Dendritic cell treated with granulocyte-macrophage colony-stimulating factor and Interleukin-4, amounts not matched to agents 40 ng/mL and 50 ng/mL, for 4 days (primary cell): ENCODE measurements around the gene PXMP2.
"Not testable (repeated sequence)": the region's sequence is repeated elsewhere in the genome, so short reads cannot be mapped to it uniquely, and the experiment has no call there.

Experiments used
- H3K27ac Mint-ChIP-seq: one replicate; pipeline ENCODE4 v1.8.0; 2022; ENCODE audit warnings: mild to moderate bottlenecking, mixed read lengths
- H3K27me3 Mint-ChIP-seq: one replicate; pipeline ENCODE4 v1.8.0; 2022; ENCODE audit warnings: mild to moderate bottlenecking, mixed read lengths
- H3K36me3 Mint-ChIP-seq: one replicate; pipeline ENCODE4 v1.8.0; 2022; ENCODE audit warnings: low read depth, mixed read lengths
- H3K4me1 Mint-ChIP-seq: one replicate; pipeline ENCODE4 v1.8.0; 2022; ENCODE audit warnings: low read depth, mixed read lengths
- H3K4me3 Mint-ChIP-seq: one replicate; pipeline ENCODE4 v1.8.0; 2022; ENCODE audit warnings: mild to moderate bottlenecking, moderate library complexity, mixed read lengths
- H3K9me3 Mint-ChIP-seq: one replicate; pipeline ENCODE4 v1.8.0; 2022; ENCODE audit warnings: mixed read lengths
- intact Hi-C: fragments of 100-400 bp; cut with micrococcal nuclease; formaldehyde crosslinking; loops from one replicate; pipeline ENCODE4 v1.15.0; 2022

The PXMP2 gene

DNA sequence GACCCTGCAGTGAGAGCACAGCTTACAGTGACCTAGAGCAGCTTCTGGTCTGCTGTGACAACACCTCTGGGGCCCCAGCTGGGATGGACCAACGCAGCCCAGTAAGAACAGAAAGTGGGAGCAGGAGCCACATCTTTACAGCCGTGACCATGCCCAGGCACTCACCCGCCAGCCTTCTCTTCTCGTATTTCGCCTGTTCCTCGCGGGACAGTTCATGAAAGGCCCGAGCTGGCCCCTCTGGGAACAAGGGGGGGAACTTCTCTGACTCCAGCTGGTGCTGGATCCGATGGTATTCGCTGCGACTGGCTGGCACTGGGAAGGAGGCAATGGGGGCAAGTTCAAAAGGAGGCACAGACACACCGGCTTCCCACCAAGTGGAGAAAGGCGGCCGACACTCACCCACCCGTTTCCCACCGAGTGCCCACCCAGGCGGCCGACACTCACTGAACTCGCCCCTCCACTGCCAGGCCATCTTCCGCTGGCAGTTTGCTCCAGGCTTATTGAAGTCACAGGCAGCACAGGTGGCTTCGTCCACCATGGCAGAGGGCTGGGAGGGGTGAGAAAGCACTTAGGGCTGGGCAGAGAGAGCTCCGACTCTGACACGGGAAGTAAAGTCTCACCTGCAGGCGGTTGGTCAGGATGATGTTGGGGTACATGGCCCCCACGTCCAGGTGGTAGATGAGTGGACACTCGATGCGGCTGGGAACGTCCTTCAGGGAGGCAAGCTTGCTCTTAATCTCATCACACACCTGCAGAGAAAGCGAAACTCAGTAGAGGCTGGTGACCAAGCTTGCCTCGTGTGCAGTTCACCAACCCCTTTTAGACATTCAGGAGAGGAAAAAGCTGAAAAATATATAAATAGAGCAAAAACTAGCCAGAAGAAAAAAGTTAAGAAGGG, 18.9 kb upstream of the PXMP2 start:
- Mint-ChIP-seq H3K4me3 (no peak overlapping the region), H3K4me1 (peaks cover 8% of the 10 kb centered on the region), H3K36me3 (peaks cover 85% of the 10 kb centered on the region), H3K27me3 (no peaks in the 10 kb centered on the region), H3K9me3 (no peaks in the 10 kb centered on the region), H3K27ac (no peak overlapping the region)
- intact Hi-C loops = no loop called here

DNA sequence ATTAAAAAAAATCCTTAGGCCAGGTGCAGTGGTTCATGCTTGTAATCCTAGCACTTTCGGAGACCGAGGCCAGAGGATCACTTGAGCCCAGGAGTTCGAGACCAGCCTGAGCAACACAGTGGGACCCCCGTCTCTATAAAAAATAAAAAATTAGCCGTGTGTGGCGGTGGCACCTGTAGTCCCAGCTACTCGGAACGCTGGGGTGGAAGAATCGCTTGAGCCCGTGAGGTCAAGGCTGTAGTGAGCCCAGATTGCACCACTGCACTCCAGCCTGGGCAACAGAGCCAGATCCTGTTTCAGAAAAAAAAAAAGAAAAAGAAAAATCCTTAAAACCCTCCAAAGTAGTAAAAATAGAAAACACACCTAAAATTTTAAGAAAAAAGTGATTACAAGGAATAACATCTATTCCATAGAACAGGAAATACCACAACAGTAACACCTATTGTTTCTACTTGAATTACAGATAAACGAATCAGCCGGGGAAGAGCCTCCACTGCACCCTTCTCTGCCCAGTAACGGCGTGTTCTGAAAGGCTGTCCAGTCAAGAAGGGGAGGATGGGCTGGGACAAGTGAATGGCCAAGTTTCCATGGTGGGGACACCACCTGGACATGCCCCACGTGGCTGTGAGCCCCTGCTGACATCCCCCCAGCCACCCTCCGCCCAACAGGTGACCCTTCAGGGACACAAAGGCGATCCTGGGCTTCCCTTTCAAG, 18.1 kb upstream of the PXMP2 start:
- intact Hi-C loops = no loop called here
- Mint-ChIP-seq H3K4me1 (peaks cover 2% of the 10 kb centered on the region), H3K27ac (no peak overlapping the region), H3K27me3 (no peaks in the 10 kb centered on the region), H3K9me3 (no peaks in the 10 kb centered on the region), H3K36me3 (peaks cover 86% of the 10 kb centered on the region), H3K4me3 (no peak overlapping the region)

DNA sequence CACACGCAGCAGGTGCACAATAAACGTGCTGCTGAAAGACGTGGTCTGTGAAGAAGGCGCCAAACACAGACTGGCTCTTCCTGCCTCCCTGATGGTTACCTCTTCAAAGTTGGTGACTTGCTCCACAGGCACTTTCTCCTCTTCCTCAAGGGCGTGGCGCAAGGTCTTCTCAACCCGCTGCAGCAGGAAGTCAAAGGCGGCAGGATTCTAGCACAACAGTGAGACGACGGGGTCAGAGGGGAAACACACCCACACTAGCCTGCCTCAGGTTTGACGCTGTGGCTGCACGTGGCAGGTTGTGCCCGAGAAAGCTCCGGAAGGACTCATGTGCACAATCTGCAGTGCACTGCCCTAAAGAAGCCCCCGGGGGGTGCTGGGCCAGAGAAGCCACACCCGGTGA, 15.3 kb upstream of the PXMP2 start:
- Mint-ChIP-seq H3K36me3 (peaks cover 86% of the 10 kb centered on the region), H3K27ac (no peak overlapping the region), H3K4me3 (no peak overlapping the region)

DNA sequence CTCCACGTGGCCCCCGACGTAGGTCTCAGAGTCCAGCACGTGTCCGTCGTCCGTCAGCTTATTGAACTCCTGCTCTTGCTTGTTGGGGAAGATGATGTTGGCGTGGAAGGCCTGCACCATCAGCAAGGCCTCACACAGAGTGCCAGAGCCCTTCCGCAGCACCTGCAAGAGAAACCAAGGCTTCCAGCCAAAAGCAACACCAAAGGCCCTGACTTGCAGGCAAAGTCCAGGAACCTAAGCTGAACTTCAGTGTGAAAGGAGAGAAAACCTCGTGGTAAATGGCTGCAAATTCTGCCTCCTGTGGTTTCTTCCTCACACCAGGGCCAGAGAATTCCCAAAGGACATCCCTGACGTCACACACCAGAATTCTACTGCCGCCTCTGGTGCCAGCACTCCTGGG, 14.7 kb upstream of the PXMP2 start:
- no peaks in the 10 kb centered on the region for H3K4me1 Mint-ChIP-seq
- H3K36me3 Mint-ChIP-seq = peaks cover 86% of the 10 kb centered on the region
- no peaks in the 10 kb centered on the region for H3K27me3 Mint-ChIP-seq
- H3K27ac Mint-ChIP-seq = no peak overlapping the region
- intact Hi-C loops = no loop called here
- no peak overlapping the region for H3K4me3 Mint-ChIP-seq
- no peaks in the 10 kb centered on the region for H3K9me3 Mint-ChIP-seq

More for the DNA sequence above, 15.3 kb upstream of the PXMP2 start:
- intact Hi-C loops = no loop called here
- Mint-ChIP-seq H3K27me3 (no peaks in the 10 kb centered on the region), H3K9me3 (no peaks in the 10 kb centered on the region), H3K4me1 (no peaks in the 10 kb centered on the region)

DNA sequence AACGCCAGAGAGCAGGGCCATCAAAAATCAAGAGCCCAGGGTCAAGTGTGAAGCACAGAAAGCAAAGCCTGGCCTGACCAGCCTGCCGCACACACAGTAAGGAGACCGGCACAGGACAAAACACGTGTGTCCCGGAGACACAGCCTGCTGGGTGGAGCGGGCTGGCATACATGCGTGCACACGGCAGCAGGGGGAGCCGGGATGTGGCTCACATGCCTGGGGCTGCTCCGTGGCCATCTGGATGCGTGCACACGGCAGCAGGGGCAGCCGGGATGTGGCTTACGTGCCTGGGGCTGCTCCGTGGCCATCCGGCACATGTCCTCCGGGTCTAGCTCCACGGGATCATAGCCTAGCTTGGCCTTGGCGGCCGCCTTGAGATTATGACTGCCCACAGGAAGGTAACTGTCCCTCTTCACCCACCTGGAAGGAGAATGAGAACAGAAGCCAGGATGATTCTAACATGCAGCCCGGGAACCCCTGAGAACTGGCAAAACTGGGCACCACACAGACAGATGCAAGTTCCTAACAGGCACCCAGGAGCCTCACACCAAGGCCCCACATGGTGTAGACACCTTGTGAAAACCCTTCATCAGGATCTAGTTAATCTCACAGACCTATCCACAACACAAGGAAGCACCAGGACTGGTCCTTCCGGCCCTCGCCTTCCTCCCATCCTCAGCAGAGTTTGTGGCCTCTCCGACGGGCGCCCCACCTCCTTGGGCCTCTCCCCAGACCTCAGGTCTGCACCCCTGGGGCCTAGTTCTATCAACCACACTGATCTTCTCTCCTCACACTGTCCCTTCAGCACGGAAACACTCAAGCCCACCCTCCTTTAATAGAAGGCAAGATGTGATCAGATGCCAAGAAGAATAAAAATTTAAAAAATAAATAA, 13.9 kb upstream of the PXMP2 start:
- intact Hi-C loops = no loop called here
- Mint-ChIP-seq H3K4me1 (no peaks in the 10 kb centered on the region), H3K9me3 (no peaks in the 10 kb centered on the region), H3K36me3 (peaks cover 86% of the 10 kb centered on the region), H3K27me3 (no peaks in the 10 kb centered on the region), H3K27ac (no peak overlapping the region), H3K4me3 (no peak overlapping the region)

DNA sequence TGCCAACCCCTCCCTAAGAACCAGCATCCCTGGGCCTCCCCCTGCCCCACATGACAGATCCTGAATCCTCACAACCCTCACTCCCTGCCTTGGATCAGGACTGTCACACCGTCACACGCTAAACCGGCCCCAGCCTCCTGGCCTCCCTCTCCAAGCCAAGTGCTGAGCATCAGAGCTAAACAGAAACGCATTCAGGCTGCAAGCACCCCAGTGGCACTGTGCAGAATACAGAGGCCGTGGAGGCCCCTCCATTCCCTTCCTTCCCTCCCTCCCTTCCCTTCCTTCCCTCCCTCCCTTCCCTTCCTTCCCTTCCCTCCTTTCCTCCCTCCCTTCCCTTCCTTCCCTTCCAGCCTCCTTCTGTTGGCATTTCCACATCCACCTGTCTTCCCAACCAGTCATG, 12.8 kb upstream of the PXMP2 start:
- Mint-ChIP-seq H3K4me1 (no peaks in the 10 kb centered on the region), H3K9me3 (no peaks in the 10 kb centered on the region), H3K36me3 (peaks cover 86% of the 10 kb centered on the region), H3K4me3 (no peak overlapping the region), H3K27me3 (no peaks in the 10 kb centered on the region), H3K27ac (no peak overlapping the region)
- intact Hi-C loops = no loop called here

DNA sequence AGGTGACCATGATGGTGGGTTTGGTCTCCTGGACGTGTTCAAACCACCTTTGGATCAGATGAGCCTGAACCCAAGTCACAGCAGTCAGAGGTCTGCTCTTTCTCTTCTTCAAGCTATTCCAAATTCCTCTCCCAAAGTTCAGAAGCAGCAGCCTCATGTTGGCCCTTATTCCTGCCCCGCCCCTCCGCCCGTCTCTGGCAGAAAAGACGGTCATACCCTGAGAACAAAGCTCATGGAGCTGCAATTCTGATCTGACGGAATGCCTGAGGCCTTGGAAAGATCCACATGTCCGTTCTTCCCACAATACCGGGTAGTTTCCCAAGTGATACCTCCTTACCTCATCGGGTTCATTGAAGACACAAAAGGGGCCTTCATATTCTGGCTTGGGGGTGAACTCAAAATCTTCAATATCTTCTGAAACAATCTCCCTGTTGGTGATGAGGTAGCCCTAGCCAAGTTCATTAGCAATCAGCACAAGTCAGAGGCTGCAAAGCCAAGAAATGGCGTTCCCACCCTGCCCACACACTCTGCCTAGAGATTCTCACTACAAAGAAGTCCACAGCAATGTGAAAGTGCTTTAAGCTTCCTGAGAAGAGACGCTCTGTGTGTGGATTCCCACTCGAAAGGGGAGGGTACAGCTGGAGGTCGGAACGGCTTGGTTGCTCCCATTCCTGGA, 11.5 kb upstream of the PXMP2 start:
- Mint-ChIP-seq H3K27ac (no peak overlapping the region), H3K27me3 (no peaks in the 10 kb centered on the region), H3K9me3 (no peaks in the 10 kb centered on the region), H3K36me3 (peaks cover 93% of the 10 kb centered on the region), H3K4me1 (no peaks in the 10 kb centered on the region), H3K4me3 (no peak overlapping the region)
- intact Hi-C loops = no loop called here

DNA sequence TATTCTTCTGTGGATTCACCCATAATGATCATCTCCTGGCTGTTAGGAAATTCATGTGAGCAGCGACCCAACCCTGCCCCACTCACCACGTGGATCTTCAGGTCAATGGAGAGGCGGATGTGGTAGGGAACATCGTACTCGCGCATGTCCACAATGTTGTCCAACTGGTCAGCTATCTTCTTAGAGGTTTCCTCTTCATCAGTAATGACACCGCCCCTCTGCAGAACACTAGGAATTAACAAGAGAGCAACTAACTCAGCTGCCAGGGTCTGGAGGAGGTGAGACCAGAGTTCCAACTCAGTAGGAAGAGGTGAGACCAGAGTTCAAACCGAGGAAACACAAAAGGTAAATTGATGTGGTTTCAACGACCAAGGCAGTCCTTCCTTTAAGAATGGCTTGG, 9.9 kb upstream of the PXMP2 start:
- no peaks in the 10 kb centered on the region for H3K4me1 Mint-ChIP-seq
- no peak overlapping the region for H3K4me3 Mint-ChIP-seq
- no peaks in the 10 kb centered on the region for H3K27me3 Mint-ChIP-seq
- H3K36me3 Mint-ChIP-seq = peaks cover 90% of the 10 kb centered on the region
- H3K27ac Mint-ChIP-seq = no peak overlapping the region
- H3K9me3 Mint-ChIP-seq = no peaks in the 10 kb centered on the region
- intact Hi-C loops = no loop called here

DNA sequence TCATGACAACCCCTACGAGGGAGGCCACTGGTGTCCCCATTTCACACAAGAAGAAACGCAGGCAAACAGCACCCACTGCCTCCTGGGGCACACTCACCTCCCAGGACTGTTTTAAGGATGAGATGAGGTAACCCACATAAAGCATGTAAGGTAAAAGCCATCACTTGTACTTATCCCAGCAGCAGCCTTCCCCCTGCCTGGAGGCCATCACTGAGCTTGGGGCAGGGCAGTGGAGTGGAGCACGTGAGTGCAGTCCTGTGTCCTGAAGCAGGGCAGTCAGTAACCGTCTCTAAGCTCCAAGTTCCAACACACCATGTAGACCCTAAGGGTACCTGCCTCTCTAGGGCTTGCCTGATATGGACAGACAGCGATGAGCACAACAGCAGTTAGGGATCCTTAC, 2.0 kb upstream of the PXMP2 start:
- Mint-ChIP-seq H3K4me3 (no peak overlapping the region), H3K27ac (no peak overlapping the region), H3K9me3 (no peaks in the 10 kb centered on the region), H3K27me3 (peaks cover 8% of the 10 kb centered on the region), H3K4me1 (peaks cover 22% of the 10 kb centered on the region), H3K36me3 (peaks cover 10% of the 10 kb centered on the region)
- intact Hi-C loops = no loop called here

DNA sequence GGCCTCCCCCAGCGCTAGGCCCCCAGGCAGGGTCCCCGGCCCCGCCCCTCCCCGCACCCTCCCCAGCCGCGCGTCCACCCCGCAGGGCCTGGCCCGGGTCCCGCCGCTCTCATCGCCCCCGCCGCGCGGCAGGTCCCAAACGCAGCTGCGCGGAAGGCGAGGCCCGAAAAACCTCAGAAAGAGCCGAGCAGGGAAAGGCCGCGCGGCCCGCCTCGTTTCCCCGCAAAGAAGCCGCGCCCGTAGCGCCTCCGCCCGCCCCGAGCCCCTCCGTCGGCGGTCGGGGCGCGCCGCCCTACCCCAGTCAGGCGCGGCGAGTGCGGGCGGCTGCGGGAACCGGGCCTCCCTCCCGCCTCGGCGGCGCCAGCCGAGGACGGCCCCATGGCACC, 569 bp upstream of the PXMP2 start:
- no peaks in the 10 kb centered on the region for H3K9me3 Mint-ChIP-seq
- H3K27me3 Mint-ChIP-seq = peaks cover 8% of the 10 kb centered on the region
- H3K36me3 Mint-ChIP-seq = no peaks in the 10 kb centered on the region
- H3K4me1 Mint-ChIP-seq = peaks cover 22% of the 10 kb centered on the region
- intact Hi-C loops = loop anchor here (2.0 kb wide), 1 partner anchor 24 kb away; the partner anchor contains the start of gene PGAM5
- H3K4me3 Mint-ChIP-seq = peak overlapping the region; percentile 85
- peak overlapping the region; percentile 78 for H3K27ac Mint-ChIP-seq

DNA sequence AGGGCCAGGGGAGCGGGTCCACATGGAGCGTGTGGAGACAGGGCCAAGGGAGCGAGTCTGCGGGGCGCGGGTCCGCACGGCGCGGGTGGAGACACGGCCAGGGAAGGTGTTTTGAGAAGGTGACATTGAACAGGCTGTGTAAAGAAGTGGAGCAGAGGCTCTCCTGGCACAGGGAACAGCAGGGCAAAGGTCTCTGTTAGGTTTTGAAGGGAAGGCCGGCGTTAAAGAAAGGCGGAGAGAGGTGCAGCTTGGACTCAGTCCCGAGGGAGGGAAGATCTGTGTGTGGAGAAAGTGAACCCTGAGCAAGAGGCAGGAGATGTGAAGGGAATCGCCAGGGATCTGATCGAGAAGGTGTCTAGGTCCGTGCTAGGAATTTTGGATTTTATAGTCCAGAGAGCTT, 1.8 kb downstream of the PXMP2 start:
- H3K27ac Mint-ChIP-seq = no peak overlapping the region
- H3K9me3 Mint-ChIP-seq = no peaks in the 10 kb centered on the region
- intact Hi-C loops = no loop called here
- no peaks in the 10 kb centered on the region for H3K36me3 Mint-ChIP-seq
- H3K4me3 Mint-ChIP-seq = peak overlapping the region; percentile 17
- H3K4me1 Mint-ChIP-seq = peaks cover 22% of the 10 kb centered on the region
- peaks cover 8% of the 10 kb centered on the region for H3K27me3 Mint-ChIP-seq

DNA sequence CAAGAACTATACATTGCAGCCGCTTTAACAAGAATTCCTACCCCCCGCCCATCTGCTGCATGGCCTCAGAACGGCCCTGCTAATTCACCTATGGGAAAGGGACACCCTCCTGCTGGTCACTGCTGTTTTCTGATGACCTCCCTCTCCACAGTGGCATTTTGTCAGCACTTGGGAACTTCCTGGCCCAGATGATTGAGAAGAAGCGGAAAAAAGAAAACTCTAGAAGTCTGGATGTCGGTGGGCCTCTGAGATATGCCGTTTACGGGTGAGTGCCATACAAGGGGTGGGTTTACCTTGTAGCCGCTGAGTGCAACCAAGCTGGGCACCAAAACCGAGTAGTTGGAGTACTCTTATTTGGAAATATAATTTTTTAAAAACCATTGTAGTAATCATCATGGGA, 2.7 kb downstream of the PXMP2 start:
- no peaks in the 10 kb centered on the region for H3K9me3 Mint-ChIP-seq
- H3K4me1 Mint-ChIP-seq = peaks cover 20% of the 10 kb centered on the region
- H3K4me3 Mint-ChIP-seq = no peak overlapping the region
- H3K27me3 Mint-ChIP-seq = peaks cover 8% of the 10 kb centered on the region
- no peak overlapping the region for H3K27ac Mint-ChIP-seq
- intact Hi-C loops = no loop called here
- H3K36me3 Mint-ChIP-seq = no peaks in the 10 kb centered on the region

DNA sequence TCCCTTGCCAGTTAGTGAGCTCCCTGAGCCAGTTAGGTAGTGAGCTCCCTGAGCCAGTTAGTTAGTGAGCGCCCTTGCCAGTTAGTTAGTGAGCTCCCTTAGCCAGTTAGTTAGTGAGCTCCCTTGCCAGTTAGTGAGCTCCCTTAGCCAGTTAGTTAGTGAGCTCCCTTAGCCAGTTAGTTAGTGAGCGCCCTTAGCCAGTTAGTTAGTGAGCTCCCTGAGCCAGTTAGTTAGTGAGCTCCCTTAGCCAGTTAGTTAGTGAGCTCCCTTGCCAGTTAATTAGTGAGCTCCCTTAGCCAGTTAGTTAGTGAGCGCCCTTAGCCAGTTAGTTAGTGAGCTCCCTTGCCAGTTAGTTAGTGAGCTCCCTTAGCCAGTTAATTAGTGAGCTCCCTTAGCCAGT, 4.6 kb downstream of the PXMP2 start:
- not testable (repeated sequence) for H3K4me1 Mint-ChIP-seq, H3K9me3 Mint-ChIP-seq

More for the DNA sequence above, 4.6 kb downstream of the PXMP2 start:
- H3K27ac Mint-ChIP-seq, intact Hi-C loops, H3K36me3 Mint-ChIP-seq, H3K27me3 Mint-ChIP-seq, H3K4me3 Mint-ChIP-seq: not testable (repeated sequence)
